OCI-LY3 (cell line): Measurements from ENCODE around the gene ZNF605.
"Not testable (repeated sequence)": the region's sequence is repeated elsewhere in the genome, so short reads cannot be mapped to it uniquely, and the experiment has no call there.

ENCODE experiments used
- EZH2phosphoT487 ChIP-seq: fragments of 200-600 bp; shearing (Covaris generic); IDR thresholded peaks from 2 replicates; pipeline ENCODE4 v1.6.1; 2018; ENCODE audit warnings: antibody characterized with exemption, mixed run types, low read depth
- TF ChIP-seq, protein P1 (sequence below): fragments of 200-600, 300-600 bp; sonication (generic); IDR thresholded peaks from 2 replicates; pipeline ENCODE4 v1.5.1; 2014; ENCODE audit warnings: antibody characterized with exemption, low read length, low read depth

DNA sequence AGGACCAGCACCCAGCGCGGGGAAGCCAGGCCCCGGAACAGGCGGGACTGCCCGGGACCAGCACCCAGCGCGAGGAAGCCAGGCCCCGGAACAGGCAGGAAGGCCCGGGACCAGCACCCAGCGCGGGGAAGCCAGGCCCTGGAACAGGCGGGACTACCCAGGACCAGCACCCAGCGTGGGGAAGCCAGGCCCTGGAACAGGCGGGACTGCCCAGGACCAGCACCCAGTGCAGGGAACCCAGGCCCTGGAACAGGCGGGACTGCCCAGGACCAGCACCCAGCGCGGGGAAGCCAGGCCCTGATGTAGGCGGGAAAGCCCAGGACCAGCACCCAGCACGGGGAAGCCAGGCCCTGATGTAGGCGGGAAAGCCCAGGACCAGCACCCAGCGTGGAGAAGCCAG, 81.5 kb downstream of the ZNF605 start:
- not testable (repeated sequence) for TF ChIP-seq EZH2phosphoT487
- TF ChIP-seq, protein P1, sequence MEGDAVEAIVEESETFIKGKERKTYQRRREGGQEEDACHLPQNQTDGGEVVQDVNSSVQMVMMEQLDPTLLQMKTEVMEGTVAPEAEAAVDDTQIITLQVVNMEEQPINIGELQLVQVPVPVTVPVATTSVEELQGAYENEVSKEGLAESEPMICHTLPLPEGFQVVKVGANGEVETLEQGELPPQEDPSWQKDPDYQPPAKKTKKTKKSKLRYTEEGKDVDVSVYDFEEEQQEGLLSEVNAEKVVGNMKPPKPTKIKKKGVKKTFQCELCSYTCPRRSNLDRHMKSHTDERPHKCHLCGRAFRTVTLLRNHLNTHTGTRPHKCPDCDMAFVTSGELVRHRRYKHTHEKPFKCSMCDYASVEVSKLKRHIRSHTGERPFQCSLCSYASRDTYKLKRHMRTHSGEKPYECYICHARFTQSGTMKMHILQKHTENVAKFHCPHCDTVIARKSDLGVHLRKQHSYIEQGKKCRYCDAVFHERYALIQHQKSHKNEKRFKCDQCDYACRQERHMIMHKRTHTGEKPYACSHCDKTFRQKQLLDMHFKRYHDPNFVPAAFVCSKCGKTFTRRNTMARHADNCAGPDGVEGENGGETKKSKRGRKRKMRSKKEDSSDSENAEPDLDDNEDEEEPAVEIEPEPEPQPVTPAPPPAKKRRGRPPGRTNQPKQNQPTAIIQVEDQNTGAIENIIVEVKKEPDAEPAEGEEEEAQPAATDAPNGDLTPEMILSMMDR: not testable (repeated sequence)
